Erythroblast (primary cell): Measurements from ENCODE around the gene DUSP16.

Experiments used
- GATA1 ChIP-seq: IDR thresholded peaks from 2 replicates; pipeline ENCODE4 v1.6.1; 2011; ENCODE audit warnings: low read depth, mild to moderate bottlenecking, control low read depth, low read length, moderate library complexity
- POLR2A ChIP-seq: IDR thresholded peaks from 2 replicates; pipeline ENCODE4 v1.6.1; 2011; ENCODE audit warnings: mild to moderate bottlenecking, low read length

- no peak for TF ChIP-seq POLR2A
- no peak for TF ChIP-seq GATA1
These were observed 2.2 kb upstream of the DUSP16 start for GRCh38 chr12:12564911-12565310.
